Sigmoid colon (tissue), 4 donors: ENCODE measurements around the gene OR4N5.

Experiments used
- EP300 ChIP-seq, 4 donors: sonication (generic); formaldehyde crosslinking; IDR thresholded peaks; one replicate each; pipeline ENCODE4 v1.6.1; 2017; ENCODE audit warnings: antibody characterized with exemption in 4 of 4
- TF ChIP-seq, protein P1 (sequence below), 4 experiments: fragments of 450-650 bp in 3 of 4; fragments of 200-600 bp in 1 of 4; IDR thresholded peaks; one replicate each; pipeline ENCODE4 v1.5.1; 2016 to 2019; ENCODE audit warnings: antibody characterized with exemption in 4 of 4, mild to moderate bottlenecking in 3 of 4, moderate library complexity in 2 of 4

DNA sequence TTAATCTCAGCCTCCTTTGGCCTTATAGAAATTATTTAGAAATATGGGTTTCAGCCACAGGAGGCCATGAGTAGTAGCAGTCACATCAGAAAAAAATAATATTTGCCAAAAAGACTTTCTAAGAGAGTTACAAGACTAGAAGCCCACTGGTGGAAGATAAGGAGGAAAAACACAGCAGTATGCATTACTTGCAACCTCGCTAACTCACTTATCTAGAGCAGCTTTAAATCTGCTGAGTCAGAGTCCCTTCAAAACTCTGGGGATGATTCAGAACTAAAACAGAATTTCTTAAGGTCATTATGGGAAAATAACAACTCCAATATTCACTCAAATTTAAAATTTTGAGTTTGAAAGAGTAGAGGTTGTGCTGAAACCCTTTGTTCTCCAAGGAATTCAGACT, 21.9 kb upstream of the OR4N5 start:
- TF ChIP-seq, protein P1, sequence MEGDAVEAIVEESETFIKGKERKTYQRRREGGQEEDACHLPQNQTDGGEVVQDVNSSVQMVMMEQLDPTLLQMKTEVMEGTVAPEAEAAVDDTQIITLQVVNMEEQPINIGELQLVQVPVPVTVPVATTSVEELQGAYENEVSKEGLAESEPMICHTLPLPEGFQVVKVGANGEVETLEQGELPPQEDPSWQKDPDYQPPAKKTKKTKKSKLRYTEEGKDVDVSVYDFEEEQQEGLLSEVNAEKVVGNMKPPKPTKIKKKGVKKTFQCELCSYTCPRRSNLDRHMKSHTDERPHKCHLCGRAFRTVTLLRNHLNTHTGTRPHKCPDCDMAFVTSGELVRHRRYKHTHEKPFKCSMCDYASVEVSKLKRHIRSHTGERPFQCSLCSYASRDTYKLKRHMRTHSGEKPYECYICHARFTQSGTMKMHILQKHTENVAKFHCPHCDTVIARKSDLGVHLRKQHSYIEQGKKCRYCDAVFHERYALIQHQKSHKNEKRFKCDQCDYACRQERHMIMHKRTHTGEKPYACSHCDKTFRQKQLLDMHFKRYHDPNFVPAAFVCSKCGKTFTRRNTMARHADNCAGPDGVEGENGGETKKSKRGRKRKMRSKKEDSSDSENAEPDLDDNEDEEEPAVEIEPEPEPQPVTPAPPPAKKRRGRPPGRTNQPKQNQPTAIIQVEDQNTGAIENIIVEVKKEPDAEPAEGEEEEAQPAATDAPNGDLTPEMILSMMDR (IDR thresholded peaks at IDR 0.05), result no peak
- TF ChIP-seq EP300 (IDR thresholded peaks at IDR 0.05), result no peak
